Neural cell (in vitro differentiated cells): ENCODE results near the gene GPAT2.
"Not testable (repeated sequence)": the region's sequence is repeated elsewhere in the genome, so short reads cannot be mapped to it uniquely, and the experiment has no call there.

Source experiments
- CTCF ChIP-seq: fragments of 450-650 bp; IDR thresholded peaks from 2 replicates; pipeline ENCODE4 v1.5.1; 2014; ENCODE audit warnings: antibody characterized with exemption, mild to moderate bottlenecking, moderate library complexity; ENCODE audit not compliant: poor library complexity, severe bottlenecking
- EZH2 ChIP-seq: fragments of 200-600, 300-800 bp; shearing (Covaris generic), sonication (generic); IDR thresholded peaks from 2 replicates; pipeline ENCODE4 v1.6.1; 2014; ENCODE audit warnings: antibody characterized with exemption, low read length, borderline replicate concordance, mild to moderate bottlenecking; ENCODE audit not compliant: insufficient read depth, poor library complexity, severe bottlenecking
- MXI1 ChIP-seq: fragments of 450-650 bp; conservative IDR thresholded peaks from 2 replicates; pipeline ENCODE4 v1.6.1; 2014; ENCODE audit warnings: antibody characterized with exemption, mild to moderate bottlenecking; ENCODE audit not compliant: poor library complexity, severe bottlenecking
- POLR2AphosphoS5 ChIP-seq: IDR thresholded peaks from 2 replicates; pipeline ENCODE4 v1.6.1; 2012
- RAD21 ChIP-seq: fragments of 450-650 bp; conservative IDR thresholded peaks from 2 replicates; pipeline ENCODE4 v1.6.1; 2014; ENCODE audit warnings: antibody characterized with exemption, mild to moderate bottlenecking, moderate library complexity
- REST ChIP-seq: IDR thresholded peaks from 2 replicates; pipeline ENCODE4 v1.6.1; 2012; ENCODE audit warnings: borderline replicate concordance
- SMC3 ChIP-seq: fragments of 450-650 bp; conservative IDR thresholded peaks from 2 replicates; pipeline ENCODE4 v1.6.1; 2014; ENCODE audit warnings: antibody characterized with exemption, mild to moderate bottlenecking, moderate library complexity; ENCODE audit not compliant: poor library complexity
- TAF1 ChIP-seq: IDR thresholded peaks from 2 replicates; pipeline ENCODE4 v1.6.1; 2012; ENCODE audit warnings: low read depth

- not testable (repeated sequence) for TF ChIP-seq MXI1, CTCF, EZH2, SMC3, REST, POLR2AphosphoS5, RAD21, TAF1
Observed at GRCh38 chr2:96010320-96011128, 24.2 kb downstream of the GPAT2 start.
